GM12864 (cell line): ENCODE measurements around the gene SLC34A1.

Experiments used
- DNase-seq: peaks from one replicate; pipeline ENCODE4 v3.0.0-alpha.2; 2011; ENCODE audit warnings: low read depth
- H3K4me3 ChIP-seq: 2 replicates; pipeline ENCODE4 v1.5.1; 2011; ENCODE audit warnings: mild to moderate bottlenecking, low read depth, low read length, control low read depth
- CTCF ChIP-seq: IDR thresholded peaks from 2 replicates; pipeline ENCODE4 v1.5.1; 2011; ENCODE audit warnings: low read depth, mild to moderate bottlenecking, moderate library complexity, low read length, control low read depth, inconsistent platforms; ENCODE audit errors: missing control alignments

Gene SLC34A1

GRCh38 chr5:177427919-177428573 is 43.8 kb downstream of the SLC34A1 start:
- peak overlapping the region; percentile 71 for H3K4me3 ChIP-seq
- no peak for DNase-seq
- TF ChIP-seq CTCF, result no peak

- H3K4me3 ChIP-seq, result peak overlapping the region; percentile 71
- DNase-seq, result no peak
- no peak for TF ChIP-seq CTCF
Measured at GRCh38 chr5:177428574-177429217, 44.5 kb downstream of the SLC34A1 start.

GRCh38 chr5:177429248-177430040 is 45.2 kb downstream of the SLC34A1 start:
- peak overlapping the region; percentile 71 for H3K4me3 ChIP-seq
- DNase-seq, result no peak
- no peak for TF ChIP-seq CTCF

- DNase-seq, result no peak
- peak overlapping the region; percentile 4 for H3K4me3 ChIP-seq
- TF ChIP-seq CTCF, result peak; percentile 3
Measured at GRCh38 chr5:177430140-177430951, 46.1 kb downstream of the SLC34A1 start.

GRCh38 chr5:177430972-177431316 is 46.7 kb downstream of the SLC34A1 start:
- DNase-seq, result no peak
- H3K4me3 ChIP-seq, result peak overlapping the region; percentile 4
- no peak for TF ChIP-seq CTCF

GRCh38 chr5:177431317-177432142 is 47.3 kb downstream of the SLC34A1 start:
- no peak for TF ChIP-seq CTCF
- H3K4me3 ChIP-seq, result peak overlapping the region; percentile 26
- peak; percentile 87 for DNase-seq
